ENCODE measurements around the gene HHAT. TPM values are rescaled to one million over a fixed set of nuclear protein-coding genes. Genes with fewer than 3 reads are reported as not detected.

Gene HHAT
- total and polyA plus RNA-seq, 9 of the 15 experiments (the other 6 are each of a cell fraction or from before 2014, with no cell fraction given): 0.07 to 0.16 (median 0.13) TPM; not detected in 1

DNA sequence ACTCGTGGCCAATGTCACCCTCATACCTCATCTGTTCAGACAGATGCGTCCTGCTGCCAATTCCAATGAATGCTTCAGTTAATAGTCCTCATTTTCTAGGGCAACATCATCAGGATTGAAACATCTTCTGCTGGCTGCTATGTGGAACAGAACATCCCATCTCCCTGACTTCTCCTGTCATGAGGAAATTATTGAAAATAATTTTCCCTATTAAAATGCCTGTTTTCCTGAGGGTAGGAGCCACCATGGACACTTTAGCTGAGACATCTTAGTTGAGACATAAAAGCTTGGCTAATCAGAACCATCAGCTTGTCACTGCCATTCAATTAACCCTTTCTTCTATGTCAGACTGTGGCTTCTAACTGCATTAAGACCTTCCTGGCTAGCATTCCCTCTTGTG, 396.1 kb downstream of the HHAT start:
- H3K9me1 ChIP-seq (ENCODE audit: control insufficient read depth, insufficient read depth, low read length): no peaks in the 10 kb centered on the region
- H3K4me3 ChIP-seq: no peak overlapping the region
- H3K27ac ChIP-seq (ENCODE audit: extremely low read depth, low read depth, low read length): no peak overlapping the region
- H3K4me1 ChIP-seq (replicated peaks in 1 of 2; ENCODE audit: control insufficient read depth in 2 of 2, insufficient read depth in 2 of 2, low read length in 2 of 2): no peaks in the 10 kb centered on the region
- H3K36me3 ChIP-seq (ENCODE audit: control insufficient read depth, insufficient read depth, low read length): no peaks in the 10 kb centered on the region
- no TSS peak for BruUV-seq (replicated peaks)
- TF ChIP-seq ZNF830 (CRISPR knock-in tag; IDR thresholded peaks at IDR 0.05): no peak
- TF ChIP-seq PHB (CRISPR knock-in tag; IDR thresholded peaks at IDR 0.05): no peak
- no peak for TF ChIP-seq HMG20A (CRISPR knock-in tag; conservative IDR thresholded peaks at IDR 0.05)
- TF ChIP-seq TFAM (CRISPR knock-in tag; conservative IDR thresholded peaks at IDR 0.05): no peak
- TF ChIP-seq CBX3 (IDR thresholded peaks at IDR 0.05; ENCODE audit: borderline replicate concordance in 1 of 2, low read length in 2 of 2): no peak
- TF ChIP-seq ZNF316 (IDR thresholded peaks at IDR 0.05): no peak
- no peak for TF ChIP-seq CREB1 (IDR thresholded peaks at IDR 0.05)
- TF ChIP-seq CREB1 (CRISPR knock-in tag; IDR thresholded peaks at IDR 0.05): no peak
- no peak for TF ChIP-seq WHSC1 (IDR thresholded peaks at IDR 0.05; ENCODE audit: low read length)
- TF ChIP-seq HCFC1 (IDR thresholded peaks at IDR 0.05; ENCODE audit: low read depth, low read length): no peak
- no peak for TF ChIP-seq ZNF121 (CRISPR knock-in tag; conservative IDR thresholded peaks at IDR 0.05)
- TF ChIP-seq, protein P1, sequence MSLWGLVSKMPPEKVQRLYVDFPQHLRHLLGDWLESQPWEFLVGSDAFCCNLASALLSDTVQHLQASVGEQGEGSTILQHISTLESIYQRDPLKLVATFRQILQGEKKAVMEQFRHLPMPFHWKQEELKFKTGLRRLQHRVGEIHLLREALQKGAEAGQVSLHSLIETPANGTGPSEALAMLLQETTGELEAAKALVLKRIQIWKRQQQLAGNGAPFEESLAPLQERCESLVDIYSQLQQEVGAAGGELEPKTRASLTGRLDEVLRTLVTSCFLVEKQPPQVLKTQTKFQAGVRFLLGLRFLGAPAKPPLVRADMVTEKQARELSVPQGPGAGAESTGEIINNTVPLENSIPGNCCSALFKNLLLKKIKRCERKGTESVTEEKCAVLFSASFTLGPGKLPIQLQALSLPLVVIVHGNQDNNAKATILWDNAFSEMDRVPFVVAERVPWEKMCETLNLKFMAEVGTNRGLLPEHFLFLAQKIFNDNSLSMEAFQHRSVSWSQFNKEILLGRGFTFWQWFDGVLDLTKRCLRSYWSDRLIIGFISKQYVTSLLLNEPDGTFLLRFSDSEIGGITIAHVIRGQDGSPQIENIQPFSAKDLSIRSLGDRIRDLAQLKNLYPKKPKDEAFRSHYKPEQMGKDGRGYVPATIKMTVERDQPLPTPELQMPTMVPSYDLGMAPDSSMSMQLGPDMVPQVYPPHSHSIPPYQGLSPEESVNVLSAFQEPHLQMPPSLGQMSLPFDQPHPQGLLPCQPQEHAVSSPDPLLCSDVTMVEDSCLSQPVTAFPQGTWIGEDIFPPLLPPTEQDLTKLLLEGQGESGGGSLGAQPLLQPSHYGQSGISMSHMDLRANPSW (CRISPR knock-in tag; IDR thresholded peaks at IDR 0.05): no peak
- in situ Hi-C loops (cut with MboI) (no loop called here), intact Hi-C loops (cut with micrococcal nuclease) (no loop called here)
- no peaks in the 10 kb centered on the region for H3K79me2 ChIP-seq (ENCODE audit: control insufficient read depth, insufficient read depth, low read length)
- H3K27me3 ChIP-seq (ENCODE audit: control insufficient read depth in 2 of 2, insufficient read depth in 2 of 2, low read length in 2 of 2): no peaks in the 10 kb centered on the region
- no peak overlapping the region for H3K9ac ChIP-seq (ENCODE audit: insufficient read depth in 1 of 2, low read depth in 2 of 2, low read length in 2 of 2)
- no peak for DNase-seq (ENCODE audit: extremely low read depth in 1 of 4, low spot score in 3 of 4)
- ATAC-seq: no peak
- no peaks in the 10 kb centered on the region for H3K9me3 ChIP-seq (replicated peaks; ENCODE audit: control insufficient read depth, insufficient read depth, low read depth, low read length)
- no peak overlapping the region for H3K4me2 ChIP-seq (ENCODE audit: insufficient read depth, low read length)
- FAIRE-seq: no peak
- 3% methylated on average over 2 of the region's 2 CpGs for WGBS (ENCODE audit: insufficient coverage, low coverage, missing lambda C conversion rate)
- H2AFZ ChIP-seq (ENCODE audit: low read depth, low read length): no peak overlapping the region
- H4K20me1 ChIP-seq (replicated peaks; ENCODE audit: control insufficient read depth, insufficient read depth, low read length): peaks cover 3% of the 10 kb centered on the region; the same call in 1 of the 2 replicates
- CTCF ChIA-PET (ENCODE audit: low intra/inter-chr PET ratio): no interaction called here
- POLR2A ChIA-PET: no interaction called here

Small RNA genes within 50 kb of the gene (small RNA-seq; reads per million reads assigned to genes)
- gene RNU5A-8P: 36.7 reads per million, percentile 98 among the genes with 10 or more reads in this experiment

Other genes with a start within 250 kb of the HHAT start
- not detected in 2 replicates for gene SERTAD4, start 96.1 kb upstream of the HHAT start, total RNA-seq (2014; rRNA removed)
- not detected in 2 replicates for gene SERTAD4, start 96.1 kb upstream of the HHAT start, total RNA-seq (2014; rRNA removed; fragmentation: Illumina TruSeq; extraction: Trizol)
- not detected in 2 replicates for gene SERTAD4, start 96.1 kb upstream of the HHAT start, total RNA-seq (2015; rRNA removed; fragmentation: Illumina TruSeq; extraction: Trizol)
- gene SERTAD4, start 96.1 kb upstream of the HHAT start, total RNA-seq (2021): not detected in 2 replicates
- gene SERTAD4, start 96.1 kb upstream of the HHAT start, polyA plus RNA-seq (2011; rRNA removed): not detected in 2 replicates
- not detected in 2 replicates for gene SERTAD4, start 96.1 kb upstream of the HHAT start, polyA plus RNA-seq (2014; fragmentation: Illumina TruSeq; extraction: Trizol)
- gene SERTAD4, start 96.1 kb upstream of the HHAT start, polyA plus RNA-seq (2014; fragmentation: Nextera tagmentation; extraction: Ambion mirVana): not detected
- not detected in 2 replicates for gene SERTAD4, start 96.1 kb upstream of the HHAT start, polyA plus RNA-seq (2014; rRNA removed)